Measurements from ENCODE around the gene RBM34.
"Not testable (repeated sequence)": the region's sequence is repeated elsewhere in the genome, so short reads cannot be mapped to it uniquely, and the experiment has no call there.

Gene RBM34

DNA sequence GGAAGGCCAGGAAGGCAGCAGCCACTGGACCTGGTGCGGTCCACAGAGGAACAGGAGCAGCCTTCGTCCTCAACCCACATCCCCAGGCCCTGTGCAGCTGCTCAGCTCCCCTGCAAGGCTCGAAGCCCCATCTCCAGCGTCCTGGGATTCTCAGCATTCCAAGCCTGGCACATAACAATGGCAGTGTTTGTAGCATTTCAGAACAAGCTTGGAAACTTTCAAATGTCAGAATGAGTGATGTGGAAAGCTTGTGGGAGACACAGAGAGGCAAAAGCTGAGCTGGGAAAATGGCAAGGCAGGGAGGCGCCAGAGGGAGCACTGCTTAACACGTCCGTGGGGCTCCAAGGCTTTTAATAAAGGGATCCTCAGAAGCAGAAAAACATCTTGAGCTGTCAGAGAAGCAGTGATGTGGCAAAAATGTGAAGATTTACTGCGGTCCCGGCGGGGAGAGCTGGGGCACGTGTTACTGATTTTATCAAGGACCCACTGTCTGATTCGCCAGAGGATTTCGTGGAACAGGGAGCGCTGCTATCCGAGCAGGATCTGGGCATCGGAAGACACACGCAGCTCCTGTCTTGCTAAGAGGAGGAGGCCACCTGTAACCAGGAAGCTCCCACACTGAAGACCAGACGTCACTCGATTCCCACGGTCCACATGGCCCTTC, 70.5 kb downstream of the RBM34 start:
- no peak overlapping the region for H3K4me3 ChIP-seq (ENCODE audit: low read depth, low read length)
- no peak for TF ChIP-seq CTCF (IDR thresholded peaks at IDR 0.05; ENCODE audit: low read depth, low read length, missing control alignments)
- DNase-seq (ENCODE audit: low read depth), result no peak

DNA sequence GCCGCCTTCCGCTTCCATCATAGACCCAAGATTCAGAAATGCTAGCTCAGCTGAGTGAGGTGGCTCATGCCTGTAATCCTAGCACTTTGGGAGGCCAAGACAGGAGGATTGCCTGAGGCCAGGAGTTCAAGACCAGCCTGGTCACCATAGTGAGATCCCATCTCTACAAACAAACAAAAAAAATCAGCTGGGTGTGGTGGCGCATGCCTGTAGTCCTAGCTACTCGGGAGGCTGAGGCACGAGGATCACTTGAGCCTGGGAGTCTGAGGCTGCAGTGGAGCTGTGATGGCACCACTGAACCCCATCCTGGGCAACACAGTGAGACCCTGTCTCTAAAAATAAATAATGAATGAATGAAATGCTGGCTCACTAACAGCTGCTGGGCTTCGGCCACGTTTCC, 72.1 kb downstream of the RBM34 start:
- DNase-seq (ENCODE audit: low read depth), result no peak
- H3K4me3 ChIP-seq (ENCODE audit: low read depth, low read length), result no peak overlapping the region
- no peak for TF ChIP-seq CTCF (IDR thresholded peaks at IDR 0.05; ENCODE audit: low read depth, low read length, missing control alignments)

GRCh38 chr1:235088430-235088829, 72.6 kb downstream of the RBM34 start:
- TF ChIP-seq CTCF (IDR thresholded peaks at IDR 0.05; ENCODE audit: low read depth, low read length, missing control alignments), result no peak
- H3K4me3 ChIP-seq (ENCODE audit: low read depth, low read length), result no peak overlapping the region
- no peak for DNase-seq (ENCODE audit: low read depth)

DNA sequence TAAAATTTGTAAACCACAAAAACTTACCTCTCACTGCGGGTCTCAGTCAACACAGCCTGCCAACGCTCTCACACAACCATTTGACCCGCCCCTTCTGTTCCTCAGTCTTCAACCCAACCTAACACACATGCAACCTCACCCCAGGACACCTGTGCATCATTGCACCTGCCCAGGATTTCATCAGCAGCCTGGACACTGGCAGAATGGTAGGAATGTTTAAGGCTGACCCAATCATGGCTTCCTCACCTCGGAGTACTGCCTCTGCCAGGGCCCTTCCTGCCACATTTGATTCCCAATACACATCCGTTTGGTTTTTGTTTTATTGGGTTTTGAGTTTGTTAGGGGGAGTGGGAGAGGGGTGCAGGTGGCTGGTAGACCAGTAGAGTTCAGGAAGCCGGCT, 73.1 kb downstream of the RBM34 start:
- TF ChIP-seq CTCF (IDR thresholded peaks at IDR 0.05; ENCODE audit: low read depth, low read length, missing control alignments), result no peak
- DNase-seq (ENCODE audit: low read depth), result no peak
- no peak overlapping the region for H3K4me3 ChIP-seq (ENCODE audit: low read depth, low read length)

GRCh38 chr1:235085411-235086117, 75.5 kb downstream of the RBM34 start:
- not testable (repeated sequence) for H3K4me3 ChIP-seq (ENCODE audit: low read depth, low read length); DNase-seq (ENCODE audit: low read depth)
